Calu3 (cell line): ENCODE data around the gene VPS52. TPM values are rescaled to one million over a fixed set of nuclear protein-coding genes. Genes with fewer than 3 reads are reported as not detected.
A peak's percentile ranks its signal among the peaks of the same experiment; 100 is the strongest.

Experiments used
- BruUV-seq: library from RNA; stranded (reverse); fragments of 400-500 nt; replicated peaks from 2 replicates; lab custom pipeline; 2021; lab: Mats Ljungman, UMichigan
- CTCF ChIA-PET: fragments of 300-600 bp; sonication (Branson Sonifier 250); formaldehyde crosslinking; loops from one replicate; lab custom pipeline; 2022; ENCODE audit warnings: antibody characterized with exemption; lab: Charles Lee
- DNase-seq: peaks from one replicate; pipeline ENCODE4 v3.0.0; 2022
- H3K27ac Mint-ChIP-seq: one replicate; pipeline ENCODE4 v1.8.0; 2022; ENCODE audit warnings: mixed read lengths; ENCODE audit not compliant: unreplicated experiment
- H3K27me3 Mint-ChIP-seq: one replicate; pipeline ENCODE4 v1.8.0; 2022; ENCODE audit warnings: mixed read lengths; ENCODE audit not compliant: unreplicated experiment
- H3K36me3 Mint-ChIP-seq: one replicate; pipeline ENCODE4 v1.8.0; 2022; ENCODE audit warnings: mild to moderate bottlenecking, moderate library complexity, mixed read lengths; ENCODE audit not compliant: insufficient read depth, unreplicated experiment
- H3K4me1 Mint-ChIP-seq: one replicate; pipeline ENCODE4 v1.8.0; 2022; ENCODE audit warnings: mild to moderate bottlenecking, low read depth, mixed read lengths; ENCODE audit not compliant: unreplicated experiment
- H3K4me3 Mint-ChIP-seq: one replicate; pipeline ENCODE4 v1.8.0; 2022; ENCODE audit warnings: mild to moderate bottlenecking, low read depth, moderate library complexity, mixed read lengths; ENCODE audit not compliant: unreplicated experiment
- H3K9me3 Mint-ChIP-seq: one replicate; pipeline ENCODE4 v1.8.0; 2022; ENCODE audit warnings: low read depth, mixed read lengths; ENCODE audit not compliant: unreplicated experiment
- CTCF ChIP-seq: fragments of 200-600 bp; IDR thresholded peaks from one replicate; pipeline ENCODE4 v1.8.0; 2022; ENCODE audit warnings: antibody characterized with exemption; ENCODE audit not compliant: unreplicated experiment
- intact Hi-C: fragments of 100-400 bp; cut with micrococcal nuclease; formaldehyde crosslinking; loops from one replicate; pipeline ENCODE4 v1.10.0; 2022; ENCODE audit not compliant: unreplicated experiment
- total RNA-seq: library from RNA; stranded (reverse); gene quantifications from 2 replicates; pipeline ENCODE4 v1.2.3, GENCODE V29; 2022

The VPS52 gene
- total RNA-seq, 1 experiment from 2014 or later: 99.7 TPM

- Mint-ChIP-seq H3K9me3 (no peaks in the 10 kb centered on the region), H3K27me3 (no peaks in the 10 kb centered on the region), H3K36me3 (peaks cover 72% of the 10 kb centered on the region), H3K4me3 (peak overlapping the region; percentile 81), H3K4me1 (peaks cover 42% of the 10 kb centered on the region), H3K27ac (peak overlapping the region; percentile 69)
- CTCF ChIA-PET: interaction anchor here (0.9 to 2.2 kb wide), 2 partner anchors 13 to 27 kb away, joined by 5 to 10 read pairs; partner anchors contain the start of genes B3GALT4 and ZBTB22
- no TSS peak for BruUV-seq
- intact Hi-C loops: no loop called here
- TF ChIP-seq CTCF: no peak
- DNase-seq: no peak
Observed at GRCh38 chr6:33290459-33290858, 18.8 kb upstream of the VPS52 start.

- intact Hi-C loops: loop anchor here (1.0 kb wide), 1 partner anchor 7 kb away; no protein-coding TSS in a partner anchor
- peaks cover 70% of the 10 kb centered on the region for H3K36me3 Mint-ChIP-seq
- TF ChIP-seq CTCF: no peak
- peak overlapping the region; percentile 69 for H3K27ac Mint-ChIP-seq
- DNase-seq: no peak
- TSS peak; percentile 90 for BruUV-seq
- H3K4me1 Mint-ChIP-seq: peaks cover 39% of the 10 kb centered on the region
- CTCF ChIA-PET: interaction anchor here (1.1 to 2.7 kb wide), 6 partner anchors 8 to 126 kb away, joined by 3 to 11 read pairs (median 10); partner anchors contain the start of genes B3GALT4, RGL2, RPS18 and VPS52
- H3K27me3 Mint-ChIP-seq: no peaks in the 10 kb centered on the region
- no peaks in the 10 kb centered on the region for H3K9me3 Mint-ChIP-seq
- H3K4me3 Mint-ChIP-seq: peak overlapping the region; percentile 81
Observed at GRCh38 chr6:33289784-33290315, 18.2 kb upstream of the VPS52 start.

- CTCF ChIA-PET: interaction anchor here (0.5 to 2.7 kb wide), 13 partner anchors 9 to 296 kb away, joined by 3 to 14 read pairs (median 5); partner anchors contain the start of genes B3GALT4, RGL2, RPS18 and VPS52
- H3K4me3 Mint-ChIP-seq: peak within 1 kb of the TSS; percentile 81
- no peaks in the 10 kb centered on the region for H3K9me3 Mint-ChIP-seq
- peaks cover 39% of the 10 kb centered on the region for H3K4me1 Mint-ChIP-seq
- peaks cover 72% of the 10 kb centered on the region for H3K36me3 Mint-ChIP-seq
- no peak for TF ChIP-seq CTCF
- peak; percentile 82 for DNase-seq
- intact Hi-C loops: loop anchor here (1.0 kb wide), 1 partner anchor 8 kb away; no protein-coding TSS in a partner anchor
- peak within 1 kb of the TSS; percentile 69 for H3K27ac Mint-ChIP-seq
- BruUV-seq: no TSS peak
- H3K27me3 Mint-ChIP-seq: no peaks in the 10 kb centered on the region
Observed at GRCh38 chr6:33288921-33289783, 17.5 kb upstream of the VPS52 start, which contains the start of the genes PFDN6 and WDR46. Gene PFDN6 (plus strand): TSS chr6:33289601. CDS start chr6:33289857, 256 bp downstream. Gene WDR46 (minus strand): TSS chr6:33289239. CDS start chr6:33289170, 69 bp downstream.

- TSS peak; percentile 70 for BruUV-seq
- H3K4me1 Mint-ChIP-seq: peaks cover 39% of the 10 kb centered on the region
- peak overlapping the region; percentile 81 for H3K4me3 Mint-ChIP-seq
- intact Hi-C loops: no loop called here
- no peak for DNase-seq
- peaks cover 76% of the 10 kb centered on the region for H3K36me3 Mint-ChIP-seq
- no peak for TF ChIP-seq CTCF
- H3K9me3 Mint-ChIP-seq: no peaks in the 10 kb centered on the region
- CTCF ChIA-PET: interaction anchor here (0.6 to 2.7 kb wide), 9 partner anchors 9 to 1840 kb away, joined by 3 to 11 read pairs (median 9); partner anchors contain the start of genes B3GALT4, RGL2 and ZBTB22
- H3K27me3 Mint-ChIP-seq: no peaks in the 10 kb centered on the region
- H3K27ac Mint-ChIP-seq: peak overlapping the region; percentile 69
Observed at GRCh38 chr6:33288141-33288920, 16.7 kb upstream of the VPS52 start.
